ENCODE data around the gene MTHFSD. TPM values are rescaled to one million over a fixed set of nuclear protein-coding genes. Genes with fewer than 3 reads are reported as not detected.

Gene MTHFSD
- total RNA-seq, 1 experiment from 2014 or later, result 18.8 TPM

DNA sequence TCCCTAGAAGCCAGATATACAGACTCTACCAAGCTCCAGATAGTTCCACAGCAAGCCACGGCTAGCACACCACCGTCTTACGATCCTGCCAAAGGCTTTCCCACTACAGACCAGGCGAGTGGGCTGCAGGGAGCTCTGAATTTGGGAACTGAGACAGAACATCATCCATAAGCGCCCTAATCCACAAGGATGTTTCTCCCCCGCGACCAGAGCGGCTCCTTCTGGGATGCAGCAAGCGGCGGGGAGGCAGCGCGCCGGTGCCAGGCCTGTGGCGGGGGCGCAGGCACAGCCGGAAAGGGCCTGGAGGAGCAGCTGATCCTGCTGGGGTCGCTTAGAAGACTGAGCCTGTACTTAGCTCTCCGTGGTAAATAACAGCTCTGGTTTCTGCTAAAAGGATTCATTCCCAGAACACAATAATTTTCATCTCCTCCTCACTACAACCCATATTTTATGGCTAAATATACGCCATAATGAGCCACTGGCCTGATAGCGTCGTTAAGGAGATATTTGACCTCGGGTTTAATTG, 60.9 kb downstream of the MTHFSD start:
- H3K27me3 ChIP-seq (ENCODE audit: low read length), result no peaks in the 10 kb centered on the region

GRCh38 chr16:86492961-86493629, 61.9 kb downstream of the MTHFSD start:
- Histone ChIP-seq H3K9me3 (ENCODE audit: low read length) (no peaks in the 10 kb centered on the region), H3K4me3 (ENCODE audit: low read length) (no peak overlapping the region), H3K27ac (ENCODE audit: low read length) (no peak overlapping the region), H3K9me2 (replicated peaks; ENCODE audit: insufficient read depth, low read length) (no peaks in the 10 kb centered on the region), H4K20me1 (ENCODE audit: insufficient read depth, low read depth, low read length) (no peaks in the 10 kb centered on the region), H3K79me2 (ENCODE audit: low read length) (no peaks in the 10 kb centered on the region), H3K9ac (ENCODE audit: low read length) (no peak overlapping the region), H3K4me2 (ENCODE audit: low read depth, low read length, poor library complexity, severe bottlenecking) (no peak overlapping the region), H2AFZ (ENCODE audit: low read length) (no peak overlapping the region), H3K27me3 (ENCODE audit: low read length) (no peaks in the 10 kb centered on the region), H3K4me1 (ENCODE audit: low read length) (no peaks in the 10 kb centered on the region), H3K36me3 (ENCODE audit: insufficient read depth, low read length) (no peaks in the 10 kb centered on the region)
- no peak for DNase-seq

More for the DNA sequence above, 60.9 kb downstream of the MTHFSD start:
- Histone ChIP-seq H3K79me2 (ENCODE audit: low read length) (no peaks in the 10 kb centered on the region), H3K4me2 (ENCODE audit: low read depth, low read length, poor library complexity, severe bottlenecking) (no peak overlapping the region), H3K9ac (ENCODE audit: low read length) (no peak overlapping the region), H3K27ac (ENCODE audit: low read length) (no peak overlapping the region), H4K20me1 (ENCODE audit: insufficient read depth, low read depth, low read length) (no peaks in the 10 kb centered on the region), H3K4me1 (ENCODE audit: low read length) (no peaks in the 10 kb centered on the region), H3K9me2 (replicated peaks; ENCODE audit: insufficient read depth, low read length) (no peaks in the 10 kb centered on the region), H3K4me3 (ENCODE audit: low read length) (no peak overlapping the region), H3K9me3 (ENCODE audit: low read length) (no peaks in the 10 kb centered on the region), H3K36me3 (ENCODE audit: insufficient read depth, low read length) (no peaks in the 10 kb centered on the region), H2AFZ (ENCODE audit: low read length) (no peak overlapping the region)
- no peak for DNase-seq

- Histone ChIP-seq H3K27ac (ENCODE audit: low read length) (no peak overlapping the region), H3K36me3 (ENCODE audit: insufficient read depth, low read length) (no peaks in the 10 kb centered on the region), H3K9ac (ENCODE audit: low read length) (no peak overlapping the region), H3K4me1 (ENCODE audit: low read length) (no peaks in the 10 kb centered on the region), H3K4me2 (ENCODE audit: low read depth, low read length, poor library complexity, severe bottlenecking) (no peak overlapping the region), H3K9me3 (ENCODE audit: low read length) (no peaks in the 10 kb centered on the region), H3K27me3 (ENCODE audit: low read length) (no peaks in the 10 kb centered on the region), H3K79me2 (ENCODE audit: low read length) (no peaks in the 10 kb centered on the region), H2AFZ (ENCODE audit: low read length) (no peak overlapping the region), H4K20me1 (ENCODE audit: insufficient read depth, low read depth, low read length) (no peaks in the 10 kb centered on the region), H3K9me2 (replicated peaks; ENCODE audit: insufficient read depth, low read length) (no peaks in the 10 kb centered on the region), H3K4me3 (ENCODE audit: low read length) (no peak overlapping the region)
- DNase-seq, result no peak
Measured at GRCh38 chr16:86492267-86492960, 62.6 kb downstream of the MTHFSD start.

GRCh38 chr16:86491640-86492023, 63.4 kb downstream of the MTHFSD start:
- Histone ChIP-seq H3K36me3 (ENCODE audit: insufficient read depth, low read length) (no peaks in the 10 kb centered on the region), H3K9ac (ENCODE audit: low read length) (no peak overlapping the region), H3K4me1 (ENCODE audit: low read length) (no peaks in the 10 kb centered on the region), H3K27ac (ENCODE audit: low read length) (no peak overlapping the region), H4K20me1 (ENCODE audit: insufficient read depth, low read depth, low read length) (no peaks in the 10 kb centered on the region), H3K27me3 (ENCODE audit: low read length) (no peaks in the 10 kb centered on the region), H2AFZ (ENCODE audit: low read length) (no peak overlapping the region), H3K4me3 (ENCODE audit: low read length) (no peak overlapping the region), H3K9me2 (replicated peaks; ENCODE audit: insufficient read depth, low read length) (no peaks in the 10 kb centered on the region), H3K4me2 (ENCODE audit: low read depth, low read length, poor library complexity, severe bottlenecking) (no peak overlapping the region), H3K79me2 (ENCODE audit: low read length) (no peaks in the 10 kb centered on the region), H3K9me3 (ENCODE audit: low read length) (no peaks in the 10 kb centered on the region)
- DNase-seq, result no peak

DNA sequence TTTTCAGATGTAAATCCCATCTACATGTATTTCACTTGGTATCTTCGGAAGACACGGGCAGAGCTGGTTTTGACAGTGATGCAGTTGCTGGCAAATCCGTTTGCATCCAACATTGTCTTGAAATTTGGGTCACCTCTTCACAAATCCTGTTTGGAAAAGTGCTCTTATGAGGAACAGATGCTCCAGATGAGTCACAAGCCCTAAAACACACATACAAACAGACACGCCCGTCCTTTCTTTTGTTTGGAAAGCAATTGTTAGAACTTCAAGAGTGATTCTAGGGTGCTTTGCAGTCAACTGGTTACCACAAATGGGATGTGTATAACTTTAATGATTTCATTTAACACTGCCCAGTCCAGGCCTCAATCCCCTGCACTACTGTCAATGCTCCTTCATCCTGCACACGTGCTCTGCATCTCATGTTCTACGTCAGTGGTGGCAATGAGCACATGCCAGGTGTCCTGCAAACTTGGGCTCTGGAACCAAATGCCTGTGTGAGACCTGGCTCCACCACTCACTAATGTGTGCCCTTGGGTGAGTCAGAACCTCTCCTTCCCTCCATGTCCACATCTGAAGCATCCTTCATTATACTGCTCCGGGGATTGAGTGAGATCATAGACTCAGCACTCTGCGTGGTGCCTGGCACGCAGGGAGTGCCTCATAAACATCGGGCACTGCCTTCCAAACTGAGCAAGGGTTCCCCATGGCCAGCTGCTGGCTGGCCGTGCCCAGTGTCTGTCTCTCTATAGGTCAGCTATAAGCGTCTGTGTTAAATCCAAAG, 64.0 kb downstream of the MTHFSD start:
- H3K79me2 ChIP-seq (ENCODE audit: low read length), result no peaks in the 10 kb centered on the region
- no peaks in the 10 kb centered on the region for H3K9me2 ChIP-seq (replicated peaks; ENCODE audit: insufficient read depth, low read length)
- no peak overlapping the region for H3K4me3 ChIP-seq (ENCODE audit: low read length)
- H2AFZ ChIP-seq (ENCODE audit: low read length), result no peak overlapping the region
- no peak overlapping the region for H3K4me2 ChIP-seq (ENCODE audit: low read depth, low read length, poor library complexity, severe bottlenecking)
- H3K9ac ChIP-seq (ENCODE audit: low read length), result no peak overlapping the region
- H4K20me1 ChIP-seq (ENCODE audit: insufficient read depth, low read depth, low read length), result no peaks in the 10 kb centered on the region
- no peaks in the 10 kb centered on the region for H3K4me1 ChIP-seq (ENCODE audit: low read length)
- no peak for DNase-seq
- H3K27me3 ChIP-seq (ENCODE audit: low read length), result no peaks in the 10 kb centered on the region
- H3K9me3 ChIP-seq (ENCODE audit: low read length), result no peaks in the 10 kb centered on the region
- no peak overlapping the region for H3K27ac ChIP-seq (ENCODE audit: low read length)
- H3K36me3 ChIP-seq (ENCODE audit: insufficient read depth, low read length), result no peaks in the 10 kb centered on the region

DNA sequence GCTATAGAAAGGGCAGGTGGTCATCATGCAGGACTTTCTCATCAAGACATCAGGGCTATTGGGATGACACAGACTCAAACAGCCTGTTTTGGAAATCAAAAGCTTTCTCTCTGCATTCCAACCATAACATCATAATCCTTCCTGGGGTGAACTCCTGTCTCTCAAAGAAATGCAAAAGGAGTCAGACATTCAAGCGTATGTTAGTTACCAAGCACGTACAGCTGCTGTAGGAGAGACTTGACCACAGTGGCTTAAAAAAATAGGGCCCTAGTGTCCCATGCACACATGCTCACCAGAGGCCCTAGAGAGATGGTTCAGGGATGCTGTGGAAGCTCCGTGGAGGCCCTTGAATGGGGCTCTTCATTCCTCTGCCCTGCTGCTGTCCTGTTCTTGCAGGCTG, 69.3 kb downstream of the MTHFSD start:
- no peak overlapping the region for H3K4me3 ChIP-seq (ENCODE audit: low read length)
- no peak overlapping the region for H3K27ac ChIP-seq (ENCODE audit: low read length)

DNA sequence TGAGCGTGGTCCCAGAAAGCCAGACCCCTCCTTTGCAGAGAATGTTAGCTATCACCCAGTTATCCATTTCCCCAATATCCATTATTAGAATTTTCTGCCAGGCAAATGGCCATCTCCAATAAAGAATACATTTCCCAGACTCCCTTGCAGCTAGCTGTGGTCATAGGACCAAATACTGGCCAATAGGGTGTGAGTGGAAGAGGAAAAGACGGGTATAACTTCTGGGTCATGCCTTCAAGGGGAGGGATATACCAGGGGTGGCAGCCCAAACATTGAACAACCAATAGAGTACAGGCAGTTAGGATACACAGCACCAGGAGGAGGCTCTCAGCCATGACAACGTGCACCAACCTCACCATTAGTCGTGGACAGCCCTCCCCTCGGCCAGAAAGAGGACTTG, 70.8 kb downstream of the MTHFSD start:
- Histone ChIP-seq H3K9me3 (ENCODE audit: low read length) (no peaks in the 10 kb centered on the region; the same call in 1 of the 2 replicates), H3K79me2 (ENCODE audit: low read length) (no peaks in the 10 kb centered on the region), H3K4me3 (ENCODE audit: low read length) (no peak overlapping the region), H3K4me1 (ENCODE audit: low read length) (no peaks in the 10 kb centered on the region), H3K27ac (ENCODE audit: low read length) (no peak overlapping the region), H3K36me3 (ENCODE audit: insufficient read depth, low read length) (no peaks in the 10 kb centered on the region), H3K9ac (ENCODE audit: low read length) (no peak overlapping the region), H3K9me2 (replicated peaks; ENCODE audit: insufficient read depth, low read length) (no peaks in the 10 kb centered on the region), H4K20me1 (ENCODE audit: insufficient read depth, low read depth, low read length) (no peaks in the 10 kb centered on the region), H2AFZ (ENCODE audit: low read length) (no peak overlapping the region), H3K4me2 (ENCODE audit: low read depth, low read length, poor library complexity, severe bottlenecking) (no peak overlapping the region), H3K27me3 (ENCODE audit: low read length) (no peaks in the 10 kb centered on the region; the same call in 1 of the 2 replicates)
- DNase-seq, result peak; percentile 43

More for the DNA sequence above, 69.3 kb downstream of the MTHFSD start:
- no peak for DNase-seq
- Histone ChIP-seq H4K20me1 (ENCODE audit: insufficient read depth, low read depth, low read length) (no peaks in the 10 kb centered on the region), H2AFZ (ENCODE audit: low read length) (no peak overlapping the region), H3K4me1 (ENCODE audit: low read length) (no peaks in the 10 kb centered on the region), H3K9ac (ENCODE audit: low read length) (no peak overlapping the region), H3K79me2 (ENCODE audit: low read length) (no peaks in the 10 kb centered on the region), H3K9me2 (replicated peaks; ENCODE audit: insufficient read depth, low read length) (no peaks in the 10 kb centered on the region), H3K36me3 (ENCODE audit: insufficient read depth, low read length) (no peaks in the 10 kb centered on the region), H3K4me2 (ENCODE audit: low read depth, low read length, poor library complexity, severe bottlenecking) (no peak overlapping the region), H3K27me3 (ENCODE audit: low read length) (no peaks in the 10 kb centered on the region; the same call in 1 of the 2 replicates), H3K9me3 (ENCODE audit: low read length) (no peaks in the 10 kb centered on the region; the same call in 1 of the 2 replicates)

GRCh38 chr16:86481607-86482006, 73.4 kb downstream of the MTHFSD start:
- no peak overlapping the region for H3K4me3 ChIP-seq (ENCODE audit: low read length)
- H3K4me1 ChIP-seq (ENCODE audit: low read length), result no peaks in the 10 kb centered on the region
- no peak overlapping the region for H3K27ac ChIP-seq (ENCODE audit: low read length)
- H2AFZ ChIP-seq (ENCODE audit: low read length), result no peak overlapping the region
- no peaks in the 10 kb centered on the region; the same call in 1 of the 2 replicates for H3K9me3 ChIP-seq (ENCODE audit: low read length)
- H3K9me2 ChIP-seq (replicated peaks; ENCODE audit: insufficient read depth, low read length), result no peaks in the 10 kb centered on the region
- no peak overlapping the region for H3K4me2 ChIP-seq (ENCODE audit: low read depth, low read length, poor library complexity, severe bottlenecking)
- H3K9ac ChIP-seq (ENCODE audit: low read length), result no peak overlapping the region
- no peaks in the 10 kb centered on the region for H4K20me1 ChIP-seq (ENCODE audit: insufficient read depth, low read depth, low read length)
- H3K79me2 ChIP-seq (ENCODE audit: low read length), result no peaks in the 10 kb centered on the region
- DNase-seq, result no peak
- H3K27me3 ChIP-seq (ENCODE audit: low read length), result no peaks in the 10 kb centered on the region; the same call in 1 of the 2 replicates
- H3K36me3 ChIP-seq (ENCODE audit: insufficient read depth, low read length), result no peaks in the 10 kb centered on the region

Measured in Karpas-422 (cell line).